Hepatocyte (in vitro differentiated cells): Measurements from ENCODE around the gene ZNF148. TPM values are rescaled to one million over a fixed set of nuclear protein-coding genes. Genes with fewer than 3 reads are reported as not detected.

Experiments
- DNase-seq: peaks from one replicate; pipeline ENCODE4 v3.0.0-alpha.2; 2016; ENCODE audit warnings: low spot score
- H2AFZ ChIP-seq: fragments of 200-600 bp; sonication (generic); 2 replicates; pipeline ENCODE4 v1.6.0; 2016; ENCODE audit warnings: antibody characterized with exemption, mild to moderate bottlenecking
- H3K27ac ChIP-seq: fragments of 200-600 bp; sonication (generic); 2 replicates; pipeline ENCODE4 v1.5.1; 2016; ENCODE audit warnings: mild to moderate bottlenecking
- H3K27me3 ChIP-seq: fragments of 200-600 bp; sonication (generic); 2 replicates; pipeline ENCODE4 v1.6.1; 2016
- H3K36me3 ChIP-seq: fragments of 200-600 bp; sonication (generic); replicated peaks from 2 replicates; pipeline ENCODE4 v1.5.1; 2016; ENCODE audit warnings: low read depth; ENCODE audit not compliant: insufficient read depth
- H3K4me1 ChIP-seq: fragments of 200-600 bp; sonication (generic); 2 replicates; pipeline ENCODE4 v1.5.1; 2016; ENCODE audit warnings: mild to moderate bottlenecking, moderate library complexity; ENCODE audit not compliant: insufficient read depth
- H3K4me2 ChIP-seq: fragments of 200-600 bp; sonication (generic); 2 replicates; pipeline ENCODE4 v1.6.0; 2016
- H3K4me3 ChIP-seq: fragments of 200-600 bp; sonication (generic); 2 replicates; pipeline ENCODE4 v1.5.1; 2016; ENCODE audit warnings: mild to moderate bottlenecking
- H3K79me2 ChIP-seq: fragments of 200-600 bp; sonication (generic); 2 replicates; pipeline ENCODE4 v1.6.0; 2017; ENCODE audit warnings: mild to moderate bottlenecking
- H3K9me2 ChIP-seq: fragments of 200-600 bp; sonication (generic); replicated peaks from 2 replicates; pipeline ENCODE4 v1.6.0; 2017; ENCODE audit warnings: mild to moderate bottlenecking; ENCODE audit not compliant: insufficient read depth
- H3K9me3 ChIP-seq: fragments of 200-600 bp; sonication (generic); 2 replicates; pipeline ENCODE4 v1.5.1; 2016; ENCODE audit warnings: low read depth, mild to moderate bottlenecking
- H4K20me1 ChIP-seq: fragments of 200-600 bp; sonication (generic); 2 replicates; pipeline ENCODE4 v1.6.0; 2016; ENCODE audit warnings: mild to moderate bottlenecking; ENCODE audit not compliant: insufficient read depth, poor library complexity, severe bottlenecking
- CTCF ChIP-seq: fragments of 200-600 bp; sonication (generic); IDR thresholded peaks from 2 replicates; pipeline ENCODE4 v1.5.1; 2016; ENCODE audit warnings: antibody characterized with exemption, mild to moderate bottlenecking; ENCODE audit not compliant: poor library complexity
- EZH2 ChIP-seq: fragments of 200-600 bp; sonication (generic); IDR thresholded peaks from 2 replicates; pipeline ENCODE4 v1.6.1; 2016; ENCODE audit warnings: antibody characterized with exemption, mild to moderate bottlenecking, borderline replicate concordance
- EZH2phosphoT487 ChIP-seq: fragments of 200-600 bp; sonication (generic); IDR thresholded peaks from one replicate; pipeline ENCODE4 v1.6.1; 2018; ENCODE audit warnings: antibody characterized with exemption, mild to moderate bottlenecking, low read depth, moderate library complexity; ENCODE audit not compliant: unreplicated experiment, severe bottlenecking
- WGBS: methylation state at CpG from one replicate; pipeline ENCODE4 v1.1.6; 2016; ENCODE audit warnings: low lambda C conversion rate; ENCODE audit errors: missing lambda C conversion rate; 5-methylcytosine and 5-hydroxymethylcytosine counted together
- polyA plus RNA-seq: library from polyadenylated mRNA; unstranded; fragments of >200 nt; fragmentation: Nextera tagmentation; extraction: Ambion mirVana; gene quantifications from 2 replicates; pipeline ENCODE4 v1.2.1, GENCODE V29; 2016
- total RNA-seq: library from RNA; depleted of rRNA; stranded (reverse); fragments of >200 nt; gene quantifications from 2 replicates; pipeline ENCODE4 v1.2.3, GENCODE V29; 2014

The ZNF148 gene
- total and polyA plus RNA-seq, 2 experiments from 2014 or later: 23.2 to 30.3 TPM

- TF ChIP-seq CTCF (no peak), EZH2 (no peak), EZH2phosphoT487 (no peak)
- Histone ChIP-seq H3K27ac (no peak overlapping the region), H3K36me3 (no peaks in the 10 kb centered on the region), H3K4me1 (no peaks in the 10 kb centered on the region), H3K4me3 (no peak overlapping the region), H3K27me3 (no peaks in the 10 kb centered on the region), H2AFZ (no peak overlapping the region), H4K20me1 (no peaks in the 10 kb centered on the region), H3K79me2 (peaks cover 2% of the 10 kb centered on the region), H3K9me2 (no peaks in the 10 kb centered on the region), H3K9me3 (no peaks in the 10 kb centered on the region), H3K4me2 (no peak overlapping the region)
- no peak for DNase-seq
- 77% methylated on average over 7 of the region's 7 CpGs for WGBS
Measured at GRCh38 chr3:125229168-125229567, 146.0 kb downstream of the ZNF148 start.

GRCh38 chr3:125221831-125222230 is 153.3 kb downstream of the ZNF148 start:
- peaks cover 20% of the 10 kb centered on the region for H3K4me1 ChIP-seq
- H3K27ac ChIP-seq: no peak overlapping the region
- H3K4me2 ChIP-seq: no peak overlapping the region
- TF ChIP-seq CTCF (no peak), EZH2 (no peak), EZH2phosphoT487 (no peak)
- H3K9me2 ChIP-seq: no peaks in the 10 kb centered on the region
- H3K79me2 ChIP-seq: no peaks in the 10 kb centered on the region
- H3K27me3 ChIP-seq: no peaks in the 10 kb centered on the region
- H3K36me3 ChIP-seq: no peaks in the 10 kb centered on the region
- no peak overlapping the region for H2AFZ ChIP-seq
- no peak overlapping the region for H3K4me3 ChIP-seq
- H3K9me3 ChIP-seq: no peaks in the 10 kb centered on the region
- H4K20me1 ChIP-seq: no peaks in the 10 kb centered on the region
- DNase-seq: no peak
- WGBS: 90% methylated on average over 3 of the region's 3 CpGs

GRCh38 chr3:125220727-125221429 is 154.2 kb downstream of the ZNF148 start:
- WGBS: 84% methylated on average over 7 of the region's 7 CpGs
- Histone ChIP-seq H3K9me2 (no peaks in the 10 kb centered on the region), H3K4me2 (no peak overlapping the region), H3K36me3 (no peaks in the 10 kb centered on the region), H3K4me3 (no peak overlapping the region), H3K9me3 (no peaks in the 10 kb centered on the region), H2AFZ (no peak overlapping the region), H3K27me3 (no peaks in the 10 kb centered on the region), H3K79me2 (no peaks in the 10 kb centered on the region), H3K27ac (peak overlapping the region; percentile 89), H4K20me1 (no peaks in the 10 kb centered on the region), H3K4me1 (peaks cover 20% of the 10 kb centered on the region)
- no peak for TF ChIP-seq EZH2
- no peak for TF ChIP-seq EZH2phosphoT487
- no peak for TF ChIP-seq CTCF
- no peak for DNase-seq
